ENCODE measurements around the gene KLHL2.
"Not testable (repeated sequence)": the region's sequence is repeated elsewhere in the genome, so short reads cannot be mapped to it uniquely, and the experiment has no call there.

The KLHL2 gene

DNA sequence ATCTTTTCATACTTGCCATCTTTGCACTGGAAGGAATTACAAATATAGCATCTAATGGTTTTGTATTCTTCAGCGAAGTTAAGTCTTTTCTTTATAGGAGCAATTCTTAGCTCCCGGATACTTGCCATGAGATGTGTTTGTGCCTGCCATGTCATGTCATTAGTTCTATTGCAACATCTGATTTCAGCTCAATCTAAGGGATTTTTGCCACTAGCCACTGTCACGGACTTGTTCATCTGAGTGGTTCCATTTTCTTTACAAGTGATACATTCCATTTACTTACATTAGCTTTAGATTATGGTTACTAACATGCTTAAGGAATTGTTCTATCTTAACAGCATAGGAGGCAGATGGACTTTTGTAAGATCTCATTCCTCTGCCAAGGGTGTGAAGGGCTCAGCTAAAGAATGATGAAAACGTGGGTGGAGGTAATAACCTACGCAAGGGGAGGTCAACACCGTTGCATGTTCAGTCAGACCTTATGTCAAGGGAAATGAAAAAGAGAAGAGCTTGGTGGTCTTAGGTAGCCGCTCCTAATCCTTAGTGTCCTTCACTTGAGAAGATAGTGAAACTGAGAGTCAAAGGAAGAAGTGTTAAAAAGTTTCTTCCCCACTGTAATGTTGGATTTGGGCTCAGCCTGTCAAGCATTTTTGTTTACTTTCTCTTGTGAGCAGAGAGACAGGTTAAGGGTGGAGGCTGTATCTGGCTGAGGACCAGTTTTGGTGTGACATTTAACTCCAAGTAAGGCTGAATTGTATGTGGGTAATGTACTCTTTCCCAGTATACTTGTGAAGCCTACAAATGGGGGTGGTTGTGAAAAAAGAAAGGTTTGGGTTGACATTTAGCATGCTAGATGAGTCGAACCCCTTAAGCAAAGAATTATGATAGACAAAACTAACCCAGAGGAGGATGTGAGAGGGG, 3.6 kb upstream of the KLHL2 start:
- no peak for DNase-seq

DNA sequence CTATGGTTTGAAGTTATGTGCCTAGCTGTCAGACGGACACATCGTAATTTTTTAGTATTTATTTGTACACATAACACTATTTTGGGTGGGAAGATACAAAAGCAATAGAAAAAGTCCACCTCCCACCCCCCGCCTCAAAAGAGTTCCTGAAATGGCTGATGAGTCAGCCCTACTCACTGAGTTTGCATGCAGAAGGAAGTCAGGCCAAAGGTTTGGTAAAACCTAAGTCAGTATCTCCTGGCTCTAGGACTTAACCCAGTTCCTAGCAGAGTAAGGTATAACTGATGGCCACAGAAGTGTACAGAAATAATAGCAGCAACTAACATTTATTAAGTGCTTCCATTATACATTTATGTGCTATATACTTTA, 2.9 kb upstream of the KLHL2 start:
- no peak for DNase-seq

DNA sequence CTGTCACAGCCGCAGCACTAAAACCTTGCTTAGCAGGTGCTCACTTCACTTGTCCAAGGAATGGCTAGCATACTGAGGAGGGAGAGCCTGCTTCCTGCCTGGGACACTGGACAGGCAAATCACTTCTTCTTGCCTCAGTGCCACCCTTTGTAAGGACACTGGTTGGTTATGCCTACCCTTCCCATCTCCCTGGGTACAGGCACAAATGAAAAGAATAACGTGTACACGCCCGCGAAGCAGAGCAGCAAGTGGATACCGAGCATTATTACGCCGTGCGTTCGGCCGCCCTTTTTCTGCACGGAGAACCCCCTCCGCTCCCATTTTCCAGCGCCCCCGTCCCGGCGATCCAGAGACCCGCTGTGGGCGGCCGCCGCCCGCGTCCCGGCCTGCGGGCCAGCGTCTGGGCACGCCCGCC, 338 bp upstream of the KLHL2 start:
- no peak for DNase-seq

DNA sequence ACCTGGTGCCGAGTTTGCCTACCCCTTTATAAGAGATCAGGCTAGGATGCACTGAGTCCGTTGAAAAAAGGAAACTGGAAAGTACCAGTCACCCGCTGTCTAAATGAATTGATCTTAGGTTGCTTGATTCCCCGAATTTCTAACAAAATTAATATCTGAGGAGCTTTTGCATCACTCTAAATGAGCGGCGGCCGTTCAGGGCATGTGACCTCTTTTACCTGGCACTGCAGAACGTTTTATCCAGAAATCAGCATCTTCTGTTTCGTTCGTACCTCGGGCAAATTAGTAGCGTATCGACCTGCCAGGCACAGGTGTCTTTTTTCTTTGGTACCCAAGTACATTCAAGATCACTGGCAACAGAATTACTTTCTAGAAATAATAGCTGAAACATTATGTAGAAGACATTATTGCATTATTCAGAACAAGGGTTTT, 876 bp downstream of the KLHL2 start:
- DNase-seq, result no peak

DNA sequence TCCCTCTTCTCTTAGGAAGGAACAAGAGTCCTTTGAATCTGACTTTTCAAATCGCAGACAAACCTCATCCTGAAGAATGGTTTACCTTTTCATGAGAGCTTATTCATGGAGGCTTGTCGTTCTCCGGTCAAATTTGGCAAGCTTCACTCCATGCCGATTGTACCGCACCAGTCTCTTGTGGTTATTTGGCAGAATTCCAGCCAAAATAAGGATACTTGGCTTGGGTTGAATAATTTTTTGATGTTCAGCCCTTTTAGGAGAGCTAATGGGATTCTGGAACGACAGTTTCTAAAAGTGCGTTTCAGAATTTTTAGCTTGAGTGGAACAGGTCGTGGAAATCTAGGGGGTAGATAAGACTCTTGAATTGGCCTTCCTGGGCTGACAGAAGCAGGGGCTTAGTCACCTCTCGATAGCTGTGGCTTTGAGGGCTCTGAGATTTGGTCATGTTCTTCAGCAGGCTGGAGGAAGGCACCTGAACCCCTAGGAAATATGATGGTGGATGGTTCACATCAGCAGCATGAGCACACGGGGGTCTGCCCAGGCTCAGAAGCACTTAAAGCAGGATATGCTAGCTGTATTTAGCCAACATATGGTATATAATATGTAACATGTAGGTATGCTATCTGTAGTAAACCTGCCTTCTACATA, 1.5 kb downstream of the KLHL2 start:
- no peak for DNase-seq

DNA sequence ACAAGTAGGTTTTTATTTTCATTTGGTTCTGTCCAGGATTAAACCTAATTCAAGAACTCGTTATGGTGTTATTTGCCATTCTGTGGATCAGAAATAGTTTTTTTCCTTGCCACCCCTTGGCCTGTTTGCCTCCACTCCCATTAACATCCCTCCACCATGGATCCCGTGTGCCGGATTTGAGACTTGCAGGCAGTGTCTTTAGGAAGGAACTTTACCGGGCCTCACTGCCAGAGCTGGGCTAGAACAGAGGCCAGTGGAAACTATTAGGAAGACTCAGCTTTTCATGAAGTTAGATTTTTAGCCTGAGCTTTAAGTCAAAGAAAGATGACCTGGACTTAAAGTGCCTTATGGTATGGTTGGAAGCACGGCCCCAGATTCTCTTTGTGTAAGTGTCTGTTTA, 2.4 kb downstream of the KLHL2 start:
- DNase-seq, result no peak

DNA sequence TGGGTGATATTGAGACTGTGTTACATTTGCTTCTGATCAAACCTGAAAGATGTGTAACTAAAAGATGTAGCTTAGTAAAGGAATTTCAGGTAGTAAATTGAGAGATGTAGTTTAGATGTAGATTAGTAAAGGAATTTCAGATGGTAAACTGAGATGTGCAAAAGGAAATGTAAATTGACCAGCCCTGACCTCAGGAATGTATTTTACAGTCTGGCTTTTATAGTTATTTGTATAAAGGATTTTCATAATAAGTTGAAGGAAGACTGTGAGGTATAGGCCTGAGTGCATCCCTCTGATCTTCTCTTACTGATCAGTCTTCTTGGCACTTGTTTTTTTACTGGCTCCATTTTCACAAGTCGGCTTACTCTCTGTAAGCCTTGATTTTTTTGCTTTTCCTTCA, 3.2 kb downstream of the KLHL2 start:
- no peak for DNase-seq

DNA sequence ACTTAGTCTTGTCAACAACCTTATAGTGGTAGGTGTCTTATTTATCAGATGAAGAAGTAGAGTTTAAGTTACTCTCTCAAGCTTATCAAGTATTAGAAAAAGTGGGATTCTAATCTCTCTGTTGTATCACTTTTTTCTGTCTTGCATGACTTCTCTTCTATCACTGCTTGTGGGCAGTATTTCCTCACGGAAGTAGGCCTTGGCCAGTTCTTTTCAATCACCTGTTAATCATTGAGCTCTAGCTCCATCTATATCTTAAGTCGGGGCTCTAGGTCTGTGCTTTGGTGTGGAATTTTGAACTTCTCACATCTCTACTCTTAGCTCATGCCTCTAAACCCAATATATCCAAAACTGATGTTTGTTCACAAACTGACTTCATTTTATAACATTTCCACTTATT, 5.3 kb downstream of the KLHL2 start:
- DNase-seq, result not testable (repeated sequence)

DNA sequence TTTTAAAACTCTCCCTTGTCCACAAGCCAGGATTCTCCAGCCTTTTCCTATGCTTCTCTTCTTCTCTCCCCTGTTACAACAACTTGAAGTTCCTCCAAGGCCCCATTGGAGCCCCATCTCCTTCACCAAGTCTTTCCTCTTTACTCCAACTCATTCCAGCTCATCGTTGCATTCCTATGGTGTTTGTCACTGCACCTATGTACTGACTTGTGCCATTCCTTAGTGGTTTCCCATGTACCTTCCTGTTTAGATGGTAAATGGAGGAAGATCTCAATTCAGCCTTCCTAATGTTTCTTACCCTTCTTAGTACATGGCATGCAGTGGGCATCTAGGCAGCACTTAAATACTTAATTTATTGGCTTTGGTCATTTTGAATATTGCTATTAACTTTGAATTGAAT, 6.0 kb downstream of the KLHL2 start:
- not testable (repeated sequence) for DNase-seq

DNA sequence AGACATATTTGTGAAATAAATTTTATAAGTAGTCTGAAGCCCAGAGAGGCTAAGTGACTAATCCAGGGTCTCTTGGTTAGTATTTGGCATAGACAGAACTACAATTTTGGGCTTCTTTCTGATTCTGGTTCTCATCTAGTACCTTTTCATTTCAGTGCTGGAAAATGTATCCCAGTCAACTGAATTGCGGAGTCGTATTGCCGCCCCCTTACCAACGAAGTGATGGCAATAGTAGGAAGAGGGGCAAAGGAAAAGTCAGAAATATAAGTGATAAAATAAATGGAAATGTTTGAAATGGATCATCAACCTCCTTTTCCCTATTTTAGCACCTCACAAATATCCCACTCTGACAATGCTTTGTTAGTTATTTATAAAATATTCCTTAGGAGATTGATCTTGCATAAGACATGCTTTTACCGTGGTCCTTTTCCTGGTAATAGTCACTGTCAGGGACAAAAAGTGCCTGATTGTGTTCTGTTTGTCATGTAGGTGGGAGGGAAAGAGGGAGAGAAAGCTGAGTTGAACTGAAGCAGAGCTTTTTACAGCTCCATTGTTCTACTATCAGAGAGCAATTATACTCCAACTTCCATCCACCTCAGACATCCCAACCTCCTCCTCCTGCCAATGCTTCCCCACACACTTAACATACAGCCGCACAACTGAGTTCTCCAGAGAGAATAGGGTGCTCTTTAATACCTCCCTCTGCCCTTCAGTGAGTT, 6.8 kb downstream of the KLHL2 start:
- DNase-seq, result not testable (repeated sequence)

DNA sequence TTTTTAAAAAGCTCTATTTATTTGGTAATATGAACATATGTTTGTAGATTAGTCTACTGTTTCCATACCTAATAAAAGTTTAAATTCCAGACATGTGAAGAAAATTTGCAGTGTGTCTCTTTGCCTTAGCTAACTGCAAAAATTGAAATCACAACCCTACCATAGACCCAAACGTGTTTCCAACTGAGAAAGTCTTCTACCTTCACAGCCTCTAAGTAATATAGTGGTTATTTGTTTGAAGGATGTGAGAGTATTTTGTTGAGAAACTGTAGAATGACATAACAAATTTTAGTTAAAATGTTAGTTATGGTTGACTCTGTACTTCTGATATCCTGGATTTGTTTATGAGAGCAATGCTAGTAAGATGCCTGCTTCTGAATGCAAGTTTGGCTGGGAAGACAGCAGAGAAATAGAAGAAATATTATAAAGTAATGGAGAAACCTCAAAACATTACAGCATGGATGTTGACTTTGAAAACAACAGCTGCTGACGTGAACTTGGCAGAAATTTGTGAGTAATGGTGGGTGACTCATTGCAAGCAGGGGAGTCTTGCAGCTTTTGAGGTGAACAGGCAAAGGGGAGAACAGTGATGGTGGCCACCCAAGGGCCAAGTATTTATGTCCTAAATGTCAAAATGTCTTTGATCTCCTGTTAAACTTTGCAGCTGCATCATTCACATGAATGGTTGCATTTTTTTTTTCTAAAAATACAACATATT, 7.8 kb downstream of the KLHL2 start:
- DNase-seq, result not testable (repeated sequence)

DNA sequence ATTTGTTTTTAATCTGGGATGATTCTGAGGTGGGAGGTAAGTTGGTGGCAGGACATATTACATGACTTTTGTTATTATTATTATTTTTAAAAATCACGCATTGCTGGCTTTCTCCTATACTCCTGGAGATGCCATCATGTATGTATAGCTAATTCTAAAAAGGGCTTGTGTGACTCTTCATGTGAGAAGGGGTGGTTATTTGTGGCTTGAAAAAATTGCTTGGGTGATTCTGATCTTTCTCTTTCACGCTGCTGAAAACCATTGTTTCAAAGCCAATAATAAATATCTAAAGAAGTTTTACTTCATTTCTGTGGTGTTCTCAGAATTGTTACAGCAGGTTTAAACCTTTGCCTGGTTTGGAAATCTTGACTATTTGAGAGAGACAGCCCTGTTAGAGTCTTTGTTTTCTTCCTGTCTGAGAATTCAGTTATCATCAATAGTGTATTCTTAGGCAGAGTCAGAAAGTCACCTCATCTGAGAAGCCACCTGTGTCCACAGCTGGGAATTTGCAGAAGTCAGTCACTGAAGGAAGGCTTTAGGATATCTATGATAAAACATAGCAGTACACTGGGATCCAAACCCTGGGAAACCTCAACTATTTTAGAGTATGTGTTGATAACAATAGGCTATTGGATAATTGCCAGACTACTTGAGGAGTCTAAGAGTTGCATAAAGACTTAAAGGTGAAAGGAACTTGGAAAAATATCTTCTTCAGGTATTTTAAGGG, 8.6 kb downstream of the KLHL2 start:
- not testable (repeated sequence) for DNase-seq

DNA sequence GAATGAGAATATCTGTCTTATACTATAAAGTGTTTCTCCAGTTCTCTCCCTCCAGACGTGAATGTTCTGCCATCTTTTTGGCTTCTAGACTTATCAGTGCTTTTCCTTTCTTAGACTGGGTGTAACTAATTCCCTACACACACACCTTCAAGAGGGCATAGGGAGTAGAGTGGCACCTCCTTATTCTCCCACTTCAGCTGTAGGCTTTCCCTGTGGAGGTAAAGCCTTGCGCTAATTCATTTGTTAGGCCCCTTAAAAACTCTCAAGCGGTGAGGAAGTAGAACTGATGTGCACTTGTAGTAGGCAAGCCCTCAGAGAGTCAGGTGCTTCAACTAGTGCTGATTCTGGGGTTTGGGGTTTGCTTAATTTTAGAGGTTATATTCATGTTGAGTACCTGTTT, 10.0 kb downstream of the KLHL2 start:
- no peak for DNase-seq

DNA sequence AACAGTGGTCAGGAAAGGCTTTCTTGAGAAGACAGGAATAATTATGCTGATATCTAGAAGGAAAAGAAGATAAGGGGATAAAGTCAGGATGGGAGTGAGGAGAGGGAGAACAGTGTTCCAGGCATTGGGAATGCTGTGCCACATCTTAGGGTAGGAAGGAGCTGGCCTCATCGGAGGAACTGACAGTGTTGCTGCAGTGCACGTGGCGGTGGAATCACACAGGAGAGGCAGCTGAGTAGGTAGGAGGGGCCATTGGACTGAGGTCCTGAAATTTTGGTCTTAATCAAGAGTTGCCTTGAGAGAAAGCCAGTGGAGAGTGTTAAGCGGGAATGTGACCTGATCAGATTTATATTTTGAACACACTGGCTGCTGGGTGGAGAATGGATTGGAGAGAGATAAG, 13.9 kb downstream of the KLHL2 start:
- DNase-seq, result not testable (repeated sequence)

DNA sequence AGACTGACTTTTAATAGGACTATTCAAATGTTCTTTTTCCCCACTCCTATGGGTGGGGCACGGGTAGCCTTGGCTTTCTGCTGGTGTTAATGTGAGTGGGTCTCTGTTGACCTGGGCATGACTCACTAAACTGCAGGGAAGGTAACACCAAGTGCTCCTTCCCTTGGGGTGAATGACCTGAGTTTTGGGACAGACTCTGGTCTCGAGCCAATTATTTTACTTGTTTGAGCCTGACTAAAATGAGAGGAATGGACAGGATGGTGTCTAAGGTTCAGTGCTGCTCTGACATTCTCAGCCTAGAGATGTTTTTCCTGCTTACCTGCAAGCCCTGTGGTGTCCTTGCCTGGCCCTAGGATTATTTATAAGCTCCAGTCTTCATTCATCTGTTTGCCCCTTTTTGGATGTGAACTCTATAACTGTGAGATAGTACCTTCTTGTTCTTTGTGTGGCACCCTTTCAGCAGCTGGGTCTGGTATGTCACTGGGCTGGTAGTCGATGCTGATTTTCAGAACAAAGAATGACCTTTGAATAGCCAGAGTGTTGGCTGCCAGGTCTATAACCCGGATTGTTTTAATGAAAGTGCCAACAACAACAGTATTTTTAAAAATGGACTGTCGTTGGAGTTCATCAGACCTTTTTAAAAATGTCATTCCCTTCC, 14.8 kb downstream of the KLHL2 start:
- not testable (repeated sequence) for DNase-seq

DNA sequence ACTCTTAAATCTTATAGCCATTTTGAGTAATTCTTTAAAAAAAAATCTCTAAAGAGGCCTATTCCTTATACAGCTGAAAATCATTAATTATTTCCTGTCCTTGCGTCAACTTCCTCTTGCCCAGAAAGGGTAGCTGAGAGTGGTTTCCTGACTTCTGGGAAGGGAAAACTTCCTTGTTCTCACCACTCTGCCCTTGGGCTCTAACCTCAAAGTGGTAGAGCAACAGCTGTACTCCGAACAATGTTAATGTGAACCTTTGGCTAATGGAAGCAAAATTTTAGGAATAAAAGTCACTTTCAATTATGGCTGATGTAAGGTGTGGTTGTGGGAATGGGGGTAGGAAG, 15.3 kb downstream of the KLHL2 start:
- no peak for DNase-seq

DNA sequence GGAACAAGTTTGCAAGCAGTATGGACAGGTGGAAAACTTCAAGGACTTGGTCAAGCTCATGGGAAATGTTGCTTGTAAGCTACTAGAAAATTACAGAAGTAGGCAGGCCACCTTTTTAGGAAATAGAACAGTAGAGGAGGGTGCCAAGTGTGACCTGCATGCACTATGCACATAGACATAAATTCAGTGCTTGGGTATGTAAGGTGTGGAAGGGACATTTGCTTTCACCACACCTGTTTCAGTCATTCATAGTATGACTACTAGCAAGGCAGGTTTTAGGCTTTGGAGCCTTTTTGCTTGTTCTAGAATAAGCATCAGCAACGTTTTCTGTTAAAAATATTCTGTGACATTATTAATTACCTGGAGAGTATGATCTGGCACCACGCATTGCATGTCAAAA, 20.0 kb downstream of the KLHL2 start:
- DNase-seq, result not testable (repeated sequence)

DNA sequence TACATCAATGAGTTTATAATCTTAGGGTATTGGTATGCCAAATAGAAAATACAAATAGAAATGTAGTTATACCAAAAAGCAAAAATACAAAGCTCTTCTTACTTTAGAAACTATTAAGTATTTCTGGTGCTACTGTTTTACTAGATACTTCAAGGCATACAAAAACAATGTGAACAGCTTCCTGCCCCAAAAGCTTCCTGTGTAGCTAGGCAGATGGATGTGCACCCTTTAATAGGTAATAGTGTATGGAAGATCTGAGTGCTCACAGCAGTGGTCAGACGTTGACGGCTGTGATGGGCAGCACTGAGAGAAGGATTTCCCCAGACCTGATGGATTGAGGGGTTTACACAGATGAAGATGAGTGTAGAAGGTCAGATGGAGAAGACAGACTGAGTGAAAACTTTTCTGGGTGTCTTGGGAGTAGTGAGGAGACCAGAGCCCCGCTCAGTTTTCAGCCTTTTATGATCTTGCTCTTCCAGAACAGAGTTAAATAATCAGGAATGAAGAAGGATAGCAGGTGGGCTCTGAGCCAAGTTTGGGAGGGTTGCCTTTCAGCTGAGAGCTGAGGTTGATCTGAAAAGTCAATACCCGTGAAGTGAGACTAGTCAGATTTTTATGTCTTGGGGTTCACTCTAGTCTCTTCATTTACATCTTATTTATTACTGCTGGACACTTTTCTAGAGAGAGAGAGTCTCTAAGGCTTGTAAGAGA, 22.3 kb downstream of the KLHL2 start:
- not testable (repeated sequence) for DNase-seq

DNA sequence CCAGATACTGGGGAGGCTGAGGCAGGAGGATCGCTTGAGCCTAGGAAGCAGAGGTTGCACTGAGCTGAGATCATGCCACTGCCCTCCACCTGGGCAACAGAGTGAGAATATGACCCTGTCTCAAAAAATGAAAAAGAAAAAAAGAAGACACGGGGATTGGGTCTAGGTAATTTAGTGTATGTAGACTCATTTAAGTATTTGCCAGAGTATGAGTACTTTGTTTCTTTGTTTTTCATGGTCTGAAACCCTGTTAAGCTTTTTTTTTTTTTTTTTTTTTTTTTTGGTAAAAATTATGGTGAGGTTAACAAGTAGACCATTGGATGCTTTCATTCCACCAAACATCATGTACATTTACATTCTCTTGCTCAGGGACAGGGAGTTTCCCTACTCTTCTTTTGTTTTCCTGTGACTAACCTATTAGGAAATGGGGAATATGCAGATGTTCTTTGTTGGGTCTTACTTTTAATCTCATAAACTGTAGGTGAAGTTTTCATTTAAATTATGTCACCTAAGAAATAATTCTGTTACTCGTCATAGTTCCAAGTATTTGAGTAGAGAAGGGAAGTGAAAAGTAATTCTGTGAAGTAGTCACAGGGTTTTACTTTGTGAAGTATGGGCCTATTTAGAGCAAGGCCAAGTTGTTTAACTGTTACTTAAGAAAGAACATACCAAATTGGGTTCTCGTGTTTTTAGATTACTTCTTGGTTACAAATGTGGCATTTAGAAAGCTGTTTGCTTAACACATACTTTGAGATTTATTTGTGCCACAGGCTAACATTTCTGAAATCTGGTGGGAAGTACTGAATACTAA, 25.5 kb downstream of the KLHL2 start:
- not testable (repeated sequence) for DNase-seq

DNA sequence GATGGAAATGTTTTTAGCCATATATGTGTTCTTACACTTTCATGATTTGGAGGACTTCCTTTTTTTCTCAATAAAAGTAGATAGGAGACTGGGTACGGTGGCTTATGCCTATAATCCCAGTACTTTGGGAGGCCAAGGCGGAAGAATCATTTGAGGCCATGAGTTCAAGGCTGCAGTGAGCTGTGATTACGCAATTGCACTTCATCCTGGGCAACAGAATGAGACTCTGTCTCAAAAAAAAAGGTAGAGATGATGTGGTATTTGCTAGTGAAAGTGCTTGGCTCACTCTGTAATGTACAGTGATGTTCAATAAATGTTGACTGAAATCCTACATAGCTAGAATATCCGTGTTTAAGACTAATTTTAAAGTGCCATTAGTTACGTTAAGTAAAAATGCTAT, 27.4 kb downstream of the KLHL2 start:
- no peak for DNase-seq

Measured in NCI-H2171 (cell line).